Measurements from ENCODE around the gene TTN. TPM values are rescaled to one million over a fixed set of nuclear protein-coding genes. Genes with fewer than 3 reads are reported as not detected.

Gene TTN
- total RNA-seq, 1 donor from 2014 or later: 1.3 TPM

DNA sequence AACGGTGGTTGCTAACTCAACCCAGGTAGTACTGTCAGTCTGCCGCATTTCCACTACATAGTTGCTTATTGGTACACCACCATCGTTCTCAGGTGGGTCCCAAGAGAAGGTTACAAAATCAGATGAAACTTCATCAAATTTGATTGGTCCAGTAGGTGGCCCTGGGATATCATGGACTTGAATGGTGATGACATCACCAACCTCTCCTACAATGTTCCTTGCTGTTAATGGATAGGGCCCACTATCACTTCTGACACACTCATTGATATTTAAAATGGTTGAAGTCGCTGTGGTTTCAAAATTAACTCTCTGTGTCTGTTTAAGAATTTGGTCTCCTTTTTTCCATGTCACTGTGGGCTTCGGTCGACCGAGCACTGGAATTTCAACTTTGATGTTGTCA, 232.4 kb downstream of the TTN start:
- no peaks in the 10 kb centered on the region for H3K27me3 Mint-ChIP-seq (ENCODE audit: insufficient read depth, low read depth)
- H3K27ac Mint-ChIP-seq: no peak overlapping the region
- H2AFZ ChIP-seq (replicated peaks): no peak overlapping the region
- no peak overlapping the region for H3K4me2 ChIP-seq
- no peaks in the 10 kb centered on the region for H3K4me1 Mint-ChIP-seq
- no peaks in the 10 kb centered on the region for H4K20me1 ChIP-seq (ENCODE audit: low read depth)
- H3K36me3 ChIP-seq: peaks cover 5% of the 10 kb centered on the region
- no peak overlapping the region for H3K4me3 ChIP-seq
- TF ChIP-seq EZH2 (IDR thresholded peaks at IDR 0.05) (no peak), EZH2phosphoT487 (IDR thresholded peaks at IDR 0.05) (no peak)
- TF ChIP-seq, protein P1, sequence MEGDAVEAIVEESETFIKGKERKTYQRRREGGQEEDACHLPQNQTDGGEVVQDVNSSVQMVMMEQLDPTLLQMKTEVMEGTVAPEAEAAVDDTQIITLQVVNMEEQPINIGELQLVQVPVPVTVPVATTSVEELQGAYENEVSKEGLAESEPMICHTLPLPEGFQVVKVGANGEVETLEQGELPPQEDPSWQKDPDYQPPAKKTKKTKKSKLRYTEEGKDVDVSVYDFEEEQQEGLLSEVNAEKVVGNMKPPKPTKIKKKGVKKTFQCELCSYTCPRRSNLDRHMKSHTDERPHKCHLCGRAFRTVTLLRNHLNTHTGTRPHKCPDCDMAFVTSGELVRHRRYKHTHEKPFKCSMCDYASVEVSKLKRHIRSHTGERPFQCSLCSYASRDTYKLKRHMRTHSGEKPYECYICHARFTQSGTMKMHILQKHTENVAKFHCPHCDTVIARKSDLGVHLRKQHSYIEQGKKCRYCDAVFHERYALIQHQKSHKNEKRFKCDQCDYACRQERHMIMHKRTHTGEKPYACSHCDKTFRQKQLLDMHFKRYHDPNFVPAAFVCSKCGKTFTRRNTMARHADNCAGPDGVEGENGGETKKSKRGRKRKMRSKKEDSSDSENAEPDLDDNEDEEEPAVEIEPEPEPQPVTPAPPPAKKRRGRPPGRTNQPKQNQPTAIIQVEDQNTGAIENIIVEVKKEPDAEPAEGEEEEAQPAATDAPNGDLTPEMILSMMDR (IDR thresholded peaks at IDR 0.05): no peak
- H3K9ac ChIP-seq: no peak overlapping the region
- no peak overlapping the region for H3K27ac ChIP-seq
- H3K36me3 Mint-ChIP-seq: peaks cover 54% of the 10 kb centered on the region
- H3F3A ChIP-seq (ENCODE audit: low read depth): no peaks in the 10 kb centered on the region
- no peaks in the 10 kb centered on the region for H3K79me2 ChIP-seq (ENCODE audit: low read depth)
- H3K9me3 Mint-ChIP-seq: peaks cover 2% of the 10 kb centered on the region
- no peak overlapping the region for H3K4me3 Mint-ChIP-seq
- H3K27me3 ChIP-seq: no peaks in the 10 kb centered on the region
- no peaks in the 10 kb centered on the region for H3K9me3 ChIP-seq (ENCODE audit: low read depth)
- H3K4me1 ChIP-seq: no peaks in the 10 kb centered on the region
- DNase-seq (ENCODE audit: low spot score): no peak

DNA sequence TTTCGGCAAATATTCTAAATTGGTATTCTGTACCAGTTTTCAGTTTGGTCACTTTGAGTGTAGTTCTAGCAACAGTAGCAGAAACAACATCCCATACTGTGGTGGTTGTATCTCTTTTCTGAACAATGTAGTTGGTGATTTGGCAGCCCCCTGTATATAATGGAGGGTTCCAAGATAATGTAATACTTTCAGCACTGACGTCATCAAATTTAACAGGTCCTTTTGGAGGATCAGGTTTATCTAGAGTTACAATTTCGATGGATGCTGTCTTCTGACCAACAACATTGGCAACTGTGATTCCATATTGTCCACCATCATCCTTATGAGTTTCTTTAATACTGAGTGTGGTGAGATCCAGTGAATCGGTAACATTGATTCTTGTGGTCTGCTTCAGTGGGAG, 239.0 kb downstream of the TTN start:
- no peak overlapping the region for H3K4me3 ChIP-seq
- no peak overlapping the region for H3K9ac ChIP-seq
- H3K79me2 ChIP-seq (ENCODE audit: low read depth): no peaks in the 10 kb centered on the region
- H3K36me3 ChIP-seq: no peaks in the 10 kb centered on the region
- H3K4me1 ChIP-seq: no peaks in the 10 kb centered on the region
- TF ChIP-seq EZH2phosphoT487 (IDR thresholded peaks at IDR 0.05) (no peak), EZH2 (IDR thresholded peaks at IDR 0.05) (no peak)
- TF ChIP-seq, protein P1 (IDR thresholded peaks at IDR 0.05): no peak
- Mint-ChIP-seq H3K27ac (no peak overlapping the region), H3K36me3 (peaks cover 48% of the 10 kb centered on the region), H3K9me3 (peaks cover 4% of the 10 kb centered on the region), H3K4me1 (no peaks in the 10 kb centered on the region), H3K27me3 (ENCODE audit: insufficient read depth, low read depth) (no peaks in the 10 kb centered on the region), H3K4me3 (no peak overlapping the region)
- H2AFZ ChIP-seq (replicated peaks): no peak overlapping the region
- no peak for DNase-seq (ENCODE audit: low spot score)
- H3K9me3 ChIP-seq (ENCODE audit: low read depth): no peaks in the 10 kb centered on the region
- no peak overlapping the region for H3K4me2 ChIP-seq
- no peak overlapping the region for H3K27ac ChIP-seq
- H4K20me1 ChIP-seq (ENCODE audit: low read depth): no peaks in the 10 kb centered on the region
- no peaks in the 10 kb centered on the region for H3F3A ChIP-seq (ENCODE audit: low read depth)
- H3K27me3 ChIP-seq: no peaks in the 10 kb centered on the region

DNA sequence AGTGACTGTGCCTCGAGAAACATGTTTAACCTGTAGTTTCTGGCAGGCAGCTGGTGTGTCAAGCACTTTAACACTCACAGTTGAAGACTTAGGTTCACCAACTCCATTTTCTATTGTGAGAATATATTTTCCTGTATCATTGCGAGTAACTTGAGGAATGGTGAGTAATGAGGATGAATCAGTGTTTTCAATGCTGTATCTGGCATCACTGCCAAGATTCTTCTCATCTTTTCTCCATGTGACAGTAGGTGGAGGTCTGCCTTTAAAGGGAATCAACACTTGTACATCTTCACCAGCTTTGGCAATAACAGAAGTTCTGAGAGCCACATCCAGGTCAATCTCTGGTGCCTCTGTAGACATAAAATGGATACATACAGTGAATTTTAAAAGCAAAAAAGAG, 254.2 kb downstream of the TTN start:
- H3F3A ChIP-seq (ENCODE audit: low read depth): no peaks in the 10 kb centered on the region
- H3K27ac ChIP-seq: no peak overlapping the region
- no peaks in the 10 kb centered on the region for H3K79me2 ChIP-seq (ENCODE audit: low read depth)
- no peaks in the 10 kb centered on the region for H4K20me1 ChIP-seq (ENCODE audit: low read depth)
- no peak overlapping the region for H3K4me2 ChIP-seq
- H3K4me1 ChIP-seq: no peaks in the 10 kb centered on the region
- H3K9ac ChIP-seq: no peak overlapping the region
- H3K4me3 Mint-ChIP-seq: no peak overlapping the region
- no peaks in the 10 kb centered on the region for H3K4me1 Mint-ChIP-seq
- no peak for TF ChIP-seq EZH2phosphoT487 (IDR thresholded peaks at IDR 0.05)
- peaks cover 26% of the 10 kb centered on the region for H3K36me3 Mint-ChIP-seq
- no peak for DNase-seq (ENCODE audit: low spot score)
- no peak overlapping the region for H2AFZ ChIP-seq (replicated peaks)
- H3K4me3 ChIP-seq: no peak overlapping the region
- H3K9me3 ChIP-seq (ENCODE audit: low read depth): no peaks in the 10 kb centered on the region
- peaks cover 4% of the 10 kb centered on the region for H3K27me3 Mint-ChIP-seq (ENCODE audit: insufficient read depth, low read depth)
- no peak overlapping the region for H3K27ac Mint-ChIP-seq
- no peaks in the 10 kb centered on the region for H3K27me3 ChIP-seq
- H3K9me3 Mint-ChIP-seq: no peaks in the 10 kb centered on the region
- H3K36me3 ChIP-seq: no peaks in the 10 kb centered on the region

DNA sequence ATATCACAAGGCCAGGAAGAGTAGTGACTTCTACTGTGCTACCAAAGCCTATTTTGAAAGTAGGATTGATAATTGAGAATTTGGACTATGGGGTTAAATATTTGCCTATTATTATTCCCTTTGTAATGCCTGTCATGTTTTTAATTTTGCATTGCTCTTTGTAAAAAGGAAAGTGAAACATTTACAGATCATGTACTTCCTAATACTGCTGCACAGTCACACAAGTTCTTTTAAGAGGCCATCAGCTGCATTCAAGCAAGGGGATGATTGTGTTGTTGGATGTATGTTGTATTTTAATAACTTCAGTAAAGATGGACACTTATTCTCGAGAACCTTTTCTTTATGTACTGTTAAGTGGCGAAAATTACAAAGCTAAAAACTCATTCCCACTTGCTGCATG, 256.9 kb downstream of the TTN start:
- H3K36me3 ChIP-seq: no peaks in the 10 kb centered on the region

More for the DNA sequence above, 256.9 kb downstream of the TTN start:
- Mint-ChIP-seq H3K4me3 (no peak overlapping the region), H3K36me3 (peaks cover 45% of the 10 kb centered on the region), H3K9me3 (no peaks in the 10 kb centered on the region), H3K27me3 (ENCODE audit: insufficient read depth, low read depth) (peaks cover 4% of the 10 kb centered on the region), H3K27ac (no peak overlapping the region), H3K4me1 (no peaks in the 10 kb centered on the region)
- H3K4me2 ChIP-seq: no peak overlapping the region
- TF ChIP-seq EZH2phosphoT487 (IDR thresholded peaks at IDR 0.05) (no peak), EZH2 (IDR thresholded peaks at IDR 0.05) (no peak)
- TF ChIP-seq, protein P1 (IDR thresholded peaks at IDR 0.05): no peak
- H4K20me1 ChIP-seq (ENCODE audit: low read depth): no peaks in the 10 kb centered on the region
- no peak for DNase-seq (ENCODE audit: low spot score)
- H3K9ac ChIP-seq: no peak overlapping the region
- H3K27me3 ChIP-seq: no peaks in the 10 kb centered on the region
- H3F3A ChIP-seq (ENCODE audit: low read depth): no peaks in the 10 kb centered on the region
- no peaks in the 10 kb centered on the region for H3K79me2 ChIP-seq (ENCODE audit: low read depth)
- H3K27ac ChIP-seq: no peak overlapping the region
- H3K9me3 ChIP-seq (ENCODE audit: low read depth): no peaks in the 10 kb centered on the region
- H3K4me3 ChIP-seq: no peak overlapping the region
- no peak overlapping the region for H2AFZ ChIP-seq (replicated peaks)
- no peaks in the 10 kb centered on the region for H3K4me1 ChIP-seq
